ENCODE measurements around the gene FOXP1. TPM values are rescaled to one million over a fixed set of nuclear protein-coding genes. Genes with fewer than 3 reads are reported as not detected.

FOXP1 gene
- total RNA-seq, 4 donors from 2014 or later = 49.8 to 157 (median 71.9) TPM

DNA sequence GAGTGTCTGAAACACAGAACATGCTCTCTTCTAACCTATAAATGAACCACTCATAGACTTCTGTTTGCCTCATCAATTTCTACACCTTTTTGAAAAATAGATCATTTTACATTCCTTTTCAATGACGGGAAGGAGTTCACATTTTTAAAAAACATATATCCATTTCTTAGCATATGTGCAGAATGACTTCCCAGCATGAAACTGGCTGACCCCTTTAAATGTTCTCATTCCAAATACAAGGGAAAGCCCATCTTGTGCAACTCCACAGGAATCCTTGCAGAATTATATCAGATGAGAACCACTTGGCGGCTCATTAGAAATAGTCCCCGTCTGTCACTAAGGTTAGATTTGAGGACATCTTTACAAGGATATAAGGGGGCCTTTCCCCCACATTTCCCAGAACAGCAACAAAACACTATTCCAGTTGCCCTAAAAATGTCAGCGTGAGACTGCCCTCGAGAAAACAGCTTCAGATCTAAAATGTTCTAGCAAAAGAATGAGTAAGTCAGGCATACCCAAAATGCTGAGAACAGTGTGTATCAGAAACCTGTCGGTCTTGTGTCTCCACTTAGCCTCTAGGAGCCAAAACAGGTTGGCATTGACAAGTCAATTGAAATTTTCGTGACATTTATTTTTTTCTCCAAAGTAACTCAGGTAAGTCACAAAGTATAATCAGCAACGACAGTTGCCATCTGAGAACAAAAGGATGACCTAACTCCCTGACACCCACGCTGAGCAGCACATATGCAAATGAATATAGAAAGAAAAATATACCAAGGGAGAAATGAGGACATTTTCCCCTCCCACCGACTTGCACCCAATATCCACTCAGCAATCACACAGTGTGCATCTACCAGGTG lies 63.1 kb downstream of the FOXP1 start:
- H3K27ac ChIP-seq = no peak overlapping the region
- H3K9me3 ChIP-seq = no peaks in the 10 kb centered on the region
- WGBS = 71% methylated on average over 10 of the region's 10 CpGs
- H3K27me3 ChIP-seq = no peaks in the 10 kb centered on the region
- H3K4me1 ChIP-seq = peaks cover 13% of the 10 kb centered on the region
- H3K36me3 ChIP-seq = no peaks in the 10 kb centered on the region
- DNase-seq (ENCODE audit: low spot score in 2 of 2) = no peak
- no peak overlapping the region for H3K4me3 ChIP-seq
- TF ChIP-seq EP300 (IDR thresholded peaks at IDR 0.05) (no peak), POLR2A (IDR thresholded peaks at IDR 0.05) (no peak)
- TF ChIP-seq, protein P1, sequence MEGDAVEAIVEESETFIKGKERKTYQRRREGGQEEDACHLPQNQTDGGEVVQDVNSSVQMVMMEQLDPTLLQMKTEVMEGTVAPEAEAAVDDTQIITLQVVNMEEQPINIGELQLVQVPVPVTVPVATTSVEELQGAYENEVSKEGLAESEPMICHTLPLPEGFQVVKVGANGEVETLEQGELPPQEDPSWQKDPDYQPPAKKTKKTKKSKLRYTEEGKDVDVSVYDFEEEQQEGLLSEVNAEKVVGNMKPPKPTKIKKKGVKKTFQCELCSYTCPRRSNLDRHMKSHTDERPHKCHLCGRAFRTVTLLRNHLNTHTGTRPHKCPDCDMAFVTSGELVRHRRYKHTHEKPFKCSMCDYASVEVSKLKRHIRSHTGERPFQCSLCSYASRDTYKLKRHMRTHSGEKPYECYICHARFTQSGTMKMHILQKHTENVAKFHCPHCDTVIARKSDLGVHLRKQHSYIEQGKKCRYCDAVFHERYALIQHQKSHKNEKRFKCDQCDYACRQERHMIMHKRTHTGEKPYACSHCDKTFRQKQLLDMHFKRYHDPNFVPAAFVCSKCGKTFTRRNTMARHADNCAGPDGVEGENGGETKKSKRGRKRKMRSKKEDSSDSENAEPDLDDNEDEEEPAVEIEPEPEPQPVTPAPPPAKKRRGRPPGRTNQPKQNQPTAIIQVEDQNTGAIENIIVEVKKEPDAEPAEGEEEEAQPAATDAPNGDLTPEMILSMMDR (IDR thresholded peaks at IDR 0.05) = no peak

DNA sequence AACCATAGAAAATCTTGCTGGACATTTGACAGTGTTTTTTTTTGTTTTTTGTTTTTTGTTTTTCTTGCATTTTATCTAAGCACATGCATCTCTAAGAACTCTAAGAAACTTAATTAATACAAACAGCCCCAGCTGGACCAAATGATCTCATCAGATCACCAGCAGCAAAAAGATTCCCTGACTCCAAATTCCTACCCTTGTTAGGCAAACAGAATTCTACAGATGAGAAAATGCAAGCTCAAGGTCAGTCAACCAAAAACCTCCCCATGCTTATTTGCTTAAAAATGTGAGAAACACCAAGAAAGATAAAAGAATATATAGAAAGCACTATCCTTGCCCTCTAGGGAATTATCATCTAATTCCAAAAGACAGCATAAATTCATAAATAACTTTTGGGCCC lies 65.4 kb downstream of the FOXP1 start:
- Histone ChIP-seq H3K9me3 (no peaks in the 10 kb centered on the region), H3K27ac (no peak overlapping the region), H3K27me3 (no peaks in the 10 kb centered on the region), H3K4me3 (no peak overlapping the region), H3K36me3 (no peaks in the 10 kb centered on the region), H3K4me1 (peaks cover 13% of the 10 kb centered on the region)
- no peak for TF ChIP-seq POLR2AphosphoS5 (IDR thresholded peaks at IDR 0.05)
- TF ChIP-seq EP300 (IDR thresholded peaks at IDR 0.05) = no peak
- TF ChIP-seq, protein P1 (IDR thresholded peaks at IDR 0.05) = no peak
- TF ChIP-seq POLR2A (IDR thresholded peaks at IDR 0.05) = no peak
- DNase-seq (ENCODE audit: low spot score in 2 of 2) = no peak

DNA sequence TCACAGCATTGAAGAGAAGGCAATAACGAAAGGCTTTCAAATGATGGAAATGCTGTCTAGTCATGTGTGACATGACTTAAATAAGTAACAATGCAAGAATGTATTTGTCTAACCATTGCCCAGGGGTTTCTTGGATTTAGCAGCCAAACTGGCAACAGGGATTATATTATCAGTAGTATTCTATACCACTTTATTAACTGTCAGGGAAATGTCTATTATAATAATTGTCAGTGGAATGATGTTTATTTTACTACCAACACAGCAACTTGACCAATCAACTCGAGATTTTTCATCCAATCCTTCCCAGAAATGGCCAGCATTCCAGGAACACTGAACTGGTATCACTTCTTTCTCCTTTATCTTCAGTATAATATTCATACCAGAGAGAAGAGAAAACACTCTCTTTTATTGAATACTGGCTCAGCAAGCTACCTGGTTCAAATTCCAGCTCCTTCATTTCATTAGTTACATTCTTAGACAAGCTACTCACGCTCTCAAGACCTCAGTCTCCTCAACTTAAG lies 66.2 kb downstream of the FOXP1 start:
- Histone ChIP-seq H3K27me3 (no peaks in the 10 kb centered on the region), H3K4me3 (no peak overlapping the region), H3K27ac (no peak overlapping the region), H3K4me1 (peaks cover 13% of the 10 kb centered on the region), H3K36me3 (no peaks in the 10 kb centered on the region), H3K9me3 (no peaks in the 10 kb centered on the region)
- DNase-seq (ENCODE audit: low spot score in 2 of 2) = no peak
- TF ChIP-seq POLR2AphosphoS5 (IDR thresholded peaks at IDR 0.05) = no peak
- no peak for TF ChIP-seq POLR2A (IDR thresholded peaks at IDR 0.05)
- TF ChIP-seq, protein P1 (IDR thresholded peaks at IDR 0.05) = no peak
- 81% methylated on average over 3 of the region's 3 CpGs for WGBS

DNA sequence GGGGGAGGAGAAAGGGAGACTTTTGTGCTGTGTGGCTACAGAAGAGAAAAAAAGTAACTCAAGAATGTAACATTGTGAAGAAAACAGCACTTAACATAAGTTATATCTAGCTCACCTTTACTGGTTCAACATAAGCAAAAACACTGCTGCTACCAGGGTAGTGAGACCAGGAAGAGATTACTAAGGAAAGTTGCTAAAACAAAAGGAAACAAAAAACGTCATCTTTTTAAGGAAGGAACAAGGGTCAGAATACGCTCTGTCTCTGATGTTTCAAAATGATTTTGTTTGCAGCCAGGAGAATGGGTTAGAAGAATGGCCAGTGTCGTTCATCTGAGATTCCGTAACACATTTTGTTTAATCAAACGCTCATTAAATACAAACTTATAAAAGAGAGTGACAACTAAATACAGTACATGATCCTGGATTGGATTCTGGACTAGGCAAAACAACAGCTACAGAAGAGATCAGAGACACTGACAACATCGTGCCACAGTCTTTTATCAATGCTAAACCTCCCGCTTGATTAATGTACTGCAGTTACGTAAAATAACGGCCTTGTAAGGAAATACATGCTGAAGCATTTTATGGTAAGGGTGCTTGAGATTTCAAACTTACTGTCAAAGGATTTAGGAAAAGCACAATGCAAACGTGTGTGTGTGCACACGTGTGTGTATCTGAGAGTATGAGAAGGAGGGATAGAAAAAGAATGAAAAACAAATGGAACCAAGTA lies 67.7 kb downstream of the FOXP1 start:
- H3K27ac ChIP-seq = no peak overlapping the region
- TF ChIP-seq, protein P1 (IDR thresholded peaks at IDR 0.05) = no peak
- TF ChIP-seq POLR2A (IDR thresholded peaks at IDR 0.05) = no peak
- no peak for TF ChIP-seq EP300 (IDR thresholded peaks at IDR 0.05)
- TF ChIP-seq POLR2AphosphoS5 (IDR thresholded peaks at IDR 0.05) = no peak
- no peaks in the 10 kb centered on the region for H3K27me3 ChIP-seq
- H3K4me1 ChIP-seq = peaks cover 8% of the 10 kb centered on the region
- no peaks in the 10 kb centered on the region for H3K36me3 ChIP-seq
- no peak for DNase-seq (ENCODE audit: low spot score in 2 of 2)
- 79% methylated on average over 11 of the region's 11 CpGs for WGBS
- H3K9me3 ChIP-seq = no peaks in the 10 kb centered on the region
- H3K4me3 ChIP-seq = no peak overlapping the region

DNA sequence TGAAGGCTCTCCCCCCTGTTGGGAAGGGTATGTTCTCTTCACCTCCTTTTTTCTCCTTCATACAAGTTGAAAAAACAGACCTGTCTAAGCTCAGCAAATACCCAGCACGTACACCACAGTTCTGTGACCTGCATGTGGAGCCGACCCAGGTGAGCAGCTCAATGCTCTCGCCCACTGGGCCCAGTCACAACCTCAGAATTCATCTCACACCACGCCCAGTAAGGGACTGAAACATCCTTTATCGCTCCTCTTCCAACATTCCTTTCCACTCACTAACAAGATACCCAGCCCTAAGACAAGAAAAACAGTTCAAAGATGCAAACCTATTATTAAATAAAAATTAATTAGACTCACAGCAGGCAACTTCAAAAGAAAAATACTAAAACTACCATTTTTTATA lies 68.9 kb downstream of the FOXP1 start:
- TF ChIP-seq EP300 (IDR thresholded peaks at IDR 0.05) (no peak), POLR2A (IDR thresholded peaks at IDR 0.05) (no peak), POLR2AphosphoS5 (IDR thresholded peaks at IDR 0.05) (no peak)
- TF ChIP-seq, protein P1 (IDR thresholded peaks at IDR 0.05) = no peak
- whole genome bisulfite sequencing = 66% methylated on average over 5 of the region's 5 CpGs

More for the DNA sequence above, 68.9 kb downstream of the FOXP1 start:
- Histone ChIP-seq H3K27ac (no peak overlapping the region), H3K36me3 (no peaks in the 10 kb centered on the region), H3K27me3 (no peaks in the 10 kb centered on the region), H3K4me1 (no peaks in the 10 kb centered on the region), H3K9me3 (no peaks in the 10 kb centered on the region), H3K4me3 (no peak overlapping the region)
- DNase-seq (ENCODE audit: low spot score in 2 of 2) = no peak
